AG10803 (cell line): ENCODE data around the gene OOSP2.
"Not testable (repeated sequence)": the region's sequence is repeated elsewhere in the genome, so short reads cannot be mapped to it uniquely, and the experiment has no call there.

ENCODE experiments used
- DNase-seq: peaks from one replicate; pipeline ENCODE4 v3.0.0; 2010; ENCODE audit warnings: low read depth
- H3K4me3 ChIP-seq: 2 replicates; pipeline ENCODE4 v1.5.1; 2011; ENCODE audit warnings: mild to moderate bottlenecking, low read length, control low read depth
- TF ChIP-seq, protein P1 (sequence below): conservative IDR thresholded peaks from 2 replicates; pipeline ENCODE4 v1.5.1; 2011; ENCODE audit warnings: mild to moderate bottlenecking, low read length, control low read depth, inconsistent platforms

OOSP2 gene

DNA sequence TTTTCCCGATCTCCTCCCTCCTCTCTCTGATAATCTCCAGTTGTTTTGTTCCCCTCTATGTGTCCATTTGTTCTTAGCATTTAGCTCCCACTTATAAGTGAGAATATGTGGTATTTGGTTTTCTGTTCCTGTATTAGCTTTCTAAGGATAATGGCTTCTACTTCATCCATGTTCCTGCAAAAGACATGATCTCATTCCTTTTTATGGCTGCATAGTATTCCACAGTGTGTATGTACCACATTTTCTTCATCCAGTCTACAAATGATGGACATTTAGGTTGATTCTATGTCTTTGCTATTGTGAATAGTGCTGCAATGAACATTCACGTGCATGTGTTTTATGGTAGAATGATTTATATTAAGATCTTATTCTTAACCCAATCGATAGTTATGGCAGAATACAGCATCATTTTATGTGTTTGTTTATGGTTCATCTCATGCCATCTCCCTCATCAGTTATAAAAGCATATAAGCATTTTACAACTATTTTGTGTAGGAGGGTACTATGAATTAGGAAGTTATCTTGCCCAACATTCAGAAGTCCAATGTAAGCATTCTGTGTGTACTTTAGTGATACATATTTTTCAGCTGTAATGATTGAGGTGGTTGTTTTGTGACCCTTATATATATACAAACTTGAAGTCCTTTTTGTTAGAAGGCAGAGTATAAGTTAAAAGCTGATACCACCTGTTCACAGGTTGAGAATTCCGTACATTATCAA lies 19.5 kb downstream of the OOSP2 start:
- TF ChIP-seq, protein P1, sequence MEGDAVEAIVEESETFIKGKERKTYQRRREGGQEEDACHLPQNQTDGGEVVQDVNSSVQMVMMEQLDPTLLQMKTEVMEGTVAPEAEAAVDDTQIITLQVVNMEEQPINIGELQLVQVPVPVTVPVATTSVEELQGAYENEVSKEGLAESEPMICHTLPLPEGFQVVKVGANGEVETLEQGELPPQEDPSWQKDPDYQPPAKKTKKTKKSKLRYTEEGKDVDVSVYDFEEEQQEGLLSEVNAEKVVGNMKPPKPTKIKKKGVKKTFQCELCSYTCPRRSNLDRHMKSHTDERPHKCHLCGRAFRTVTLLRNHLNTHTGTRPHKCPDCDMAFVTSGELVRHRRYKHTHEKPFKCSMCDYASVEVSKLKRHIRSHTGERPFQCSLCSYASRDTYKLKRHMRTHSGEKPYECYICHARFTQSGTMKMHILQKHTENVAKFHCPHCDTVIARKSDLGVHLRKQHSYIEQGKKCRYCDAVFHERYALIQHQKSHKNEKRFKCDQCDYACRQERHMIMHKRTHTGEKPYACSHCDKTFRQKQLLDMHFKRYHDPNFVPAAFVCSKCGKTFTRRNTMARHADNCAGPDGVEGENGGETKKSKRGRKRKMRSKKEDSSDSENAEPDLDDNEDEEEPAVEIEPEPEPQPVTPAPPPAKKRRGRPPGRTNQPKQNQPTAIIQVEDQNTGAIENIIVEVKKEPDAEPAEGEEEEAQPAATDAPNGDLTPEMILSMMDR, result no peak
- DNase-seq, result no peak
- no peak overlapping the region for H3K4me3 ChIP-seq

DNA sequence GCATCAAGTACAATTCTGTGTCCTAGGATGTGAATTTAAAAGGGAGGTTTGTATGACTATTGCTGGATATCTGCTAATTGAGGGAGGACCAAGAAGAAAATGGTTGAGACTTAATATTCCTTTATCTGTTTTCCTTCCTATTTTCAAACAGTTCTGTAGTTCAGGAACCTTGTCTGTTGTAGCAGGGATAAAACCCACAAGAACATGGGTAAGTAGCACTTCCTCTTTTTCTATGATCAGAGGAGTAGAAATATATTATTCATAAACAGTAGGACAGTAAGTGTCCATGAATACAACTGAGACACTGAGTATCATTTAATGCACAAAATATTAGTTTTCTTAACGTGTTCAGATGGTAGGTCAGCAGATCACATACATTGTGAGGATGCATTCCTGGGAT lies 23.9 kb downstream of the OOSP2 start:
- H3K4me3 ChIP-seq, result no peak overlapping the region
- DNase-seq, result no peak
- TF ChIP-seq, protein P1, result no peak

DNA sequence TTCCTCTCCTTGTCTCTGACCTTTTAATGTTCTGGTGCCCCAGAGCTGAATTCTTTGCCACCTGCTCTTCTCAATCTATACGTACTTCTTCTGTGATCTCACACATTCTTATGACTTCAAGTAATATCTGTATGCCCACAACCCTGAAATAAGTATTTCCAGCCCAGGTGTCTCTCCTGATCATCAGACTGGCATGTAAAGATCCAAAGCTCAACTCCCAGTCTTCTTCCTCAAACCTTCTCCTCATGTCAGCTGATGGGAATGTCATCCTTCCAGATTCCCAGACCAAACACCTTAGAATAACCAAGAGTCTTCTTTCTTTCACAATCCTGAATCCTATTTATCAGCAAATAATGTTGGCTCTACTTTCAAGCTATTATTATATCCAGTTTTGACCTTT lies 25.6 kb downstream of the OOSP2 start:
- H3K4me3 ChIP-seq, result no peak overlapping the region
- no peak for DNase-seq
- TF ChIP-seq, protein P1, result no peak

DNA sequence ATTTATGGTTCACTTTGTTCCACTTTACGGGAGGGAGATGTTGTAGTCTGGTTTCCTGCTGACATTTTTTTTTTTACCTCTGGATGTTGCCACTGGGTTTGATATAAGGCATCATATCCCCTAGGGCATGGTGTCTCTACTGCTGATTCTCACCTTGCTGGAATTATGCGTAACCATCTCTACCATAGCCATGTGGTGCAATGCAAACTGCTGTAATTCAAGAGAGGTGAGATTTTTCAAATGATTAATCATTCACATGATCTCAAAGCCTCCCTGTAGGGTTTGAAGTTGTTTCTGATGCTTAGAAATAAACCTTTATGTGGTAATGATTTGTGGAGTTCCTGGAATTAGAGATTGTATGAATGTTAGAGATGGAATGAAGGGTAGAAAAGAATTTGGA lies 29.2 kb downstream of the OOSP2 start:
- DNase-seq, result no peak
- no peak overlapping the region for H3K4me3 ChIP-seq
- TF ChIP-seq, protein P1, result no peak

DNA sequence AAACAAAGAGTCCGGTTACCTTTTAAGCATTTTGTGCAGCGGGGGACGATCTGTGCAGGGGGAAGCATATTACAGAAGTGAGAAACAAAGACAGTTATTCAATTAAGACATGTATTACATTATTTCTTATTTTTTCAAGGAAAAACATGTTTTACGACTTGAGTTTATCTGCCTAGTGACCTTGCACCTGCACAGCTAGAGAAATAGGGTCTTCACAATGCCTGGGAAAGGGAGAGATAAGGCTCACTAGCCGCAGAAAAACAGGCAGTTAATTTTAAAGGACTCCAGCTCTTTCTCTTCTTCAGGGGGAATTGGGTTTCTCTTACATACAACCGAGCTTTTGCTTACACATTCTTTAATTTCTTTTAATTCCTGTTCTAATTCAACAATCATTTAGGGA lies 31.4 kb downstream of the OOSP2 start:
- not testable (repeated sequence) for H3K4me3 ChIP-seq, DNase-seq

DNA sequence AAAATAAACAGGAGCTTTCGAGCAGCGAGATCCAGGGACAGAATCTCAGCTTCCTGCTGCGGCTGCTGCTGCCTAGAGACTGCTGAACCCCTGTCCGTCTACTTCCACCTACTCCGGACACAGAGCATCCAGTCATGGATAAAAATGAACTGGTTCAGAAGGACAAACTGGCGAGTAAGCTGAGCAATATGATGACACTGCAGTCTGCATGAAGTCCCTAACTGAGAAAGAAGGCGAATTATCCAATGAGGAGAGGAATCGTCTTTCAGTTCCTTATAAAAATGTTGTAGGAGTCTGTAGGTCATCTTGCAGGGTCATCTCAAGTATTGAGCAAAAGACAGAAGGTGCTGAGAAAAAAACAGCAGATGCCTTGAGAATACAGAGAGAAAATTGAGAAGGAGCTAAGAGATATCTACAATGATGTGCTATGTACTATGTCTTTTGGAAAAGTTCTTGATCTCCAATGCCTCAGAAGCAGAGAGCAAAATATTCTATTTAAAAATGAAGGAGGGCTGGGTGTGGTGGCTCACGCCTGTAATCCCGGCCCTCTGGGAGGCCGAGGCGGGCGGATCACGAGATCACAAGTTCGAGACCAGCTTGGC lies 37.1 kb downstream of the OOSP2 start:
- TF ChIP-seq, protein P1, result no peak
- no peak overlapping the region for H3K4me3 ChIP-seq
- no peak for DNase-seq

DNA sequence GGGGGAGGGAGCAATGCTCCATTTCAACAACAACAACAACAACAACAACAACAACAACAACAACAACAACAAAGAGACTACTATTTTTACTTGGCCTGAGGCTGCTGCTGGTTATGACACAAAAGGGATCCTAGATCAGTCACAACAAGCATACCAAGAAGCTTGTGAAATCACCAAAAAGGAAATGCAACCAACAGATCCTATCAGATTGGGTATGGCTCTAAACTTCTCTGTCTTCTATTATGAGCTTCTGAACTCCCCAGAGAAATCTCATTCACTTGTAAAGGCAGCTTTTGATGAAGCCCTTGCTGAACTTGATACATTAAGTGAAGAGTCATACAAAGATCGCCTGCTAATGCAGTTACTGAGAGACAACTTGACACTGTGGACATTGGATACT lies 37.8 kb downstream of the OOSP2 start:
- TF ChIP-seq, protein P1, result no peak
- DNase-seq, result no peak
- no peak overlapping the region for H3K4me3 ChIP-seq
